ENCODE results near the gene SVOP.

The SVOP gene

DNA sequence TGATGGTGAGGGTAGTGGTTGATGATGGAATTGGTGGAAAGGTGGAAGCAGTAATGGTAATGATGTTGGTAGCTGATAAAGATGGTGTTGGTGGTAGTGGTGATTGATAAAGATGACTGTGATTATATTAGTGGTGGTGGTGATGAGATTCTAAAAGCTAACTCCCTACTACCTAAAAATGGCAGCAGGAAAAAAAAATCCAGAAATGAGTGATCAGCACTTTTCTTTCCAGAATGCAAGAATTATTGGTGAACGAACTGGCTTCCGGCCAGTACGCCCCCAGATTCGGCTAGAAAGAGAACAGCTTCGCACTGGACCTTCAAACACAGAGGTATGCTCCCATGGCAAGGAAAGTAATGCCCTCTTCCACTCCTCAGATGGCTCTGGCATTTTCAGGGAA, 121.7 kb downstream of the SVOP start:
- DNase-seq = no peak
- H3K36me3 ChIP-seq = no peaks in the 10 kb centered on the region
- H3K4me1 ChIP-seq = no peaks in the 10 kb centered on the region
- no peaks in the 10 kb centered on the region for H3K9me3 ChIP-seq
- H3K27me3 ChIP-seq = peaks cover 4% of the 10 kb centered on the region; the same call in 1 of the 2 replicates
- no peak overlapping the region for H3K4me3 ChIP-seq (ENCODE audit: low read depth, low read length)
- TF ChIP-seq, protein P1, sequence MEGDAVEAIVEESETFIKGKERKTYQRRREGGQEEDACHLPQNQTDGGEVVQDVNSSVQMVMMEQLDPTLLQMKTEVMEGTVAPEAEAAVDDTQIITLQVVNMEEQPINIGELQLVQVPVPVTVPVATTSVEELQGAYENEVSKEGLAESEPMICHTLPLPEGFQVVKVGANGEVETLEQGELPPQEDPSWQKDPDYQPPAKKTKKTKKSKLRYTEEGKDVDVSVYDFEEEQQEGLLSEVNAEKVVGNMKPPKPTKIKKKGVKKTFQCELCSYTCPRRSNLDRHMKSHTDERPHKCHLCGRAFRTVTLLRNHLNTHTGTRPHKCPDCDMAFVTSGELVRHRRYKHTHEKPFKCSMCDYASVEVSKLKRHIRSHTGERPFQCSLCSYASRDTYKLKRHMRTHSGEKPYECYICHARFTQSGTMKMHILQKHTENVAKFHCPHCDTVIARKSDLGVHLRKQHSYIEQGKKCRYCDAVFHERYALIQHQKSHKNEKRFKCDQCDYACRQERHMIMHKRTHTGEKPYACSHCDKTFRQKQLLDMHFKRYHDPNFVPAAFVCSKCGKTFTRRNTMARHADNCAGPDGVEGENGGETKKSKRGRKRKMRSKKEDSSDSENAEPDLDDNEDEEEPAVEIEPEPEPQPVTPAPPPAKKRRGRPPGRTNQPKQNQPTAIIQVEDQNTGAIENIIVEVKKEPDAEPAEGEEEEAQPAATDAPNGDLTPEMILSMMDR (IDR thresholded peaks at IDR 0.05; ENCODE audit: low read depth, low read length) = no peak

DNA sequence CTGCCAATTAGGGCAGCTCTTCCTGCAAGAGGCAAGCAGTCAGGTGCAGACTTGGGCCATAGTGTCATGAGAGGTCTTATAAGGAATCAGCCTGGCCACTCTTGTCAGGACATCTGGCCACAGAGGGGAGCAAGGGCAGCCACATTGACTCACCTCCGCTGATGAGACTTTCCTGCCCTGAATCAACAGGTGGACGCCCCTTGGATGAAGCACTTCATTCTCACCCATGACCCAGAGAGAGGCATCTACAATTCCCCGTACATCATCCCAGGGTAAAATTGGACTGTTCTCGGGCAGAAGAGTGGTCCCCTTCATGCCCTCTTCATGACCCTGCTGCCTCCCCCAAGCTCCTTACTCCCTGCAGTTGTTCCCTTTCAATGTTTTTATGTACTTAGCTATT, 124.1 kb downstream of the SVOP start:
- TF ChIP-seq, protein P1 (IDR thresholded peaks at IDR 0.05; ENCODE audit: low read depth, low read length) = no peak
- DNase-seq = no peak
- Histone ChIP-seq H3K4me3 (ENCODE audit: low read depth, low read length) (no peak overlapping the region), H3K9me3 (no peaks in the 10 kb centered on the region), H3K27me3 (peaks cover 4% of the 10 kb centered on the region; the same call in 1 of the 2 replicates), H3K4me1 (no peaks in the 10 kb centered on the region), H3K36me3 (no peaks in the 10 kb centered on the region)

DNA sequence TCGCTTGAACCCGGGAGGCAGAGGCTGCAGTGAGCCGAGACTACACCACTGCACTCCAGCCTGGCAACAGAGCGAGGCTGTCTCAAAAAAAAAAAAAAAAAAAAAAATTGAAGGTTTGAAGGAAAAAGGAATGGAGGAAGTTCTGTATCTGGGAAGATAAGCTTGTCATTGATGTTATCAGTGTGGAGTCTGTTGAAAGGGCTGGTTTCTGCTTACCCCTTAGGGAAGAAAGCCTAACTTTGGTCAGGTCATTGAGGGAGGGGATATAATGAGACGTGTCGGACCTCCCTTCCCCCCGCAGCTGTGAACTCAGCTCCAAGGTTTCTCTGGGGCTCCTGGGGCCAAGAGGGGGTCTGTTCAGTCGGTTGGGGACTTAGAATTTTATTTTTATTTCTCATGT, 124.5 kb downstream of the SVOP start:
- H3K9me3 ChIP-seq = no peaks in the 10 kb centered on the region
- TF ChIP-seq, protein P1 (IDR thresholded peaks at IDR 0.05; ENCODE audit: low read depth, low read length) = no peak
- peaks cover 4% of the 10 kb centered on the region; the same call in 1 of the 2 replicates for H3K27me3 ChIP-seq
- no peak for DNase-seq
- H3K4me3 ChIP-seq (ENCODE audit: low read depth, low read length) = no peak overlapping the region
- no peaks in the 10 kb centered on the region for H3K36me3 ChIP-seq
- no peaks in the 10 kb centered on the region for H3K4me1 ChIP-seq

DNA sequence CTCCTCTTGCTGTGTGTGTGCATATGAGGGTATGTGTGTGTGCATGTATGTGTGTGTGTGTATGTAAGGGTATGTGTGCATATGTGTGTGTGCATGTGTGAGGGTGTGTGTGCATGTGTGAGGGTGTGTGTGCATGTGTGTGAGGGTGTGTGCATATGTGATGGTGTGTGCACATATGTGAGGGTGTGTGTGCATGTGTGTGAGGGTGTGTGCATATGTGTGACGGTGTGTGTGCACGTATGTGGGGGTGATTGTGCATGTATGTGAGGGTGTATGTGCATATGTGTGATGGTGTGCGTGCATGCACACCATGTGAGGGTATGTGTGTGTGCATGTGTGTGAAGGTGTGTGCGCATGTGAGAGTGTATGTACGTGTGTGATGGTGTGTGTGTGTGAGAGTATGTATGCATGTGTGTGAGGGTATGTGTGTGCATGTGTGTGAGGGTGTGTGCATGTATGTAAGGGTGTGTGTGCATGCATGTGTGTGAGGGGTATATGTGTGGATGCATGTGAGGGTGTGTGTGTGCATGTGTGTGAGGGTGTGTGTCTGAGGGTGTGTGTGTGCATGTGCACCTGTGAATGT, 125.6 kb downstream of the SVOP start:
- no peak for DNase-seq
- no peak overlapping the region for H3K4me3 ChIP-seq (ENCODE audit: low read depth, low read length)
- no peaks in the 10 kb centered on the region for H3K4me1 ChIP-seq
- TF ChIP-seq, protein P1 (IDR thresholded peaks at IDR 0.05; ENCODE audit: low read depth, low read length) = no peak
- H3K27me3 ChIP-seq = peaks cover 4% of the 10 kb centered on the region; the same call in 1 of the 2 replicates
- H3K9me3 ChIP-seq = no peaks in the 10 kb centered on the region
- H3K36me3 ChIP-seq = no peaks in the 10 kb centered on the region

DNA sequence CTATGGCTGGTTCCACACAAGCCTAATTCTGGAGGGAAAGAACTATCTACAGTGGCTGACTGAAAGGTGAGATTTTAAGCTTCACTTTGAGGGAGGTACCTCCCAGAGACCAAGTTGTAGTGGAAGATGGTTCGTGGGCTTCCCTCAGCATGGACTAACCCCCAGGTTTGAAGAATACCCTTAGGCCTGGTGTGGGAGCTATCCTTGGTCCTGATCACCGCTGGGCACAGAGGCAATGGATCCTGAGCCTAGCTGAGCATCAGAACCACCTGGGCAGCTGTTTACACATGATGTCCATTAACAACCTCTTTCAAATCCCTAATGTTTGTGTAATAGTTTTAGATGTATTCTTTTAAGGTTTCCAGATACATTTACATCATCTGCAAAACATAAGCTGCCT, 130.7 kb downstream of the SVOP start:
- Histone ChIP-seq H3K9me3 (no peaks in the 10 kb centered on the region), H3K4me1 (no peaks in the 10 kb centered on the region), H3K36me3 (no peaks in the 10 kb centered on the region), H3K27me3 (no peaks in the 10 kb centered on the region), H3K4me3 (ENCODE audit: low read depth, low read length) (no peak overlapping the region)
- no peak for DNase-seq
- TF ChIP-seq, protein P1 (IDR thresholded peaks at IDR 0.05; ENCODE audit: low read depth, low read length) = no peak

DNA sequence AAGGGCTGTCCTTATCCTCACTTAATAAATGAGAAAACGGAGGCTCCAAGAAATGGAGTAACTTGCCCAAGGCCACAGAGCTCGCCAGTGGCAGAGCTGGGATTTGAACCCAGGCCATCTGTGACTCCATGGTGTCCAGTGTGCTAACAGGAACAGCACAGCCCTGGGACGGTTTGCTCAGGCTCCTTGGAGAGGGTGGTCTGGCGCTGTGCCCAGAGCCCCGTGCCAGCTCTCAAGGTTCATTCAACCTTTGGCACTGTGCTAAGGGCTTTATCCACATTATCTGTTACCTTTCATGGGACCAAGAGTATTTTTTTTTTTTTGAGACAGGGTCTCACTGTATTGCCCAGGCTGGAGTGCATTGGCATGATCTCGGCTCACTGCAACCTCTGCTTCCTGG, 132.8 kb downstream of the SVOP start:
- no peaks in the 10 kb centered on the region for H3K4me1 ChIP-seq
- TF ChIP-seq, protein P1 (IDR thresholded peaks at IDR 0.05; ENCODE audit: low read depth, low read length) = no peak
- DNase-seq = no peak
- H3K9me3 ChIP-seq = no peaks in the 10 kb centered on the region
- no peaks in the 10 kb centered on the region for H3K36me3 ChIP-seq
- H3K4me3 ChIP-seq (ENCODE audit: low read depth, low read length) = no peak overlapping the region
- H3K27me3 ChIP-seq = no peaks in the 10 kb centered on the region
